HG03064 (cell line): ENCODE results near the gene USP10.
"Not testable (repeated sequence)": the region's sequence is repeated elsewhere in the genome, so short reads cannot be mapped to it uniquely, and the experiment has no call there.

Experiments
- ATAC-seq: cut with Tn5 transposase; IDR thresholded peaks from one replicate; pipeline ENCODE4 v1.9.1; 2021; ENCODE audit warnings: low read depth; ENCODE audit not compliant: unreplicated experiment

The USP10 gene

GRCh38 chr16:84692451-84693214, 7.2 kb upstream of the USP10 start:
- no peak for ATAC-seq

GRCh38 chr16:84693869-84694268, 5.9 kb upstream of the USP10 start:
- ATAC-seq: not testable (repeated sequence)

- ATAC-seq: no peak
Observed at GRCh38 chr16:84694980-84695379, 4.8 kb upstream of the USP10 start.

GRCh38 chr16:84699147-84699711, 571 bp upstream of the USP10 start:
- no peak for ATAC-seq

GRCh38 chr16:84700446-84701300, 873 bp downstream of the USP10 start:
- ATAC-seq: peak; percentile 33

DNA sequence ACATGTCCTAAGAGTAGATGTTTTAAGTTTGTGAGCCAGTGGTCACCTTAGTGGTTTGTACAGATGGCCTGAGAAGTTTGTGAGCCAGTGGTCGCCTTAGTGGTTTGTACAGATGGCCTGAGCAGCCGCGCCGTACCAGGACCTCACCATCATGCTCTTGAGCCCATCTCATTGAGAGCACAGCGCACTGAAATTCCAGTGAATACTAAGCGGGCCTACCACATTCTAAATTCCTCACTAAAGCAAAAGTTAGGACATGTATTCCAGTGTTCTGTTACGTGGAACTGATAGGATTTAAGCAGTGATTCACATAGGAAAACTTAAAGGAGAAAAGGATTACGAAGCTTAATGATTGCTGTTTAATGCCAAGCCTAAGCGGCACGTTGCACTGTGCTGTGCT, 3.9 kb downstream of the USP10 start:
- ATAC-seq: no peak

- no peak for ATAC-seq
Observed at GRCh38 chr16:84704253-84704652, 4.5 kb downstream of the USP10 start.

- ATAC-seq: no peak
Observed at GRCh38 chr16:84706856-84707255, 7.1 kb downstream of the USP10 start.

- ATAC-seq: no peak
Observed at GRCh38 chr16:84709609-84710008, 9.8 kb downstream of the USP10 start.

DNA sequence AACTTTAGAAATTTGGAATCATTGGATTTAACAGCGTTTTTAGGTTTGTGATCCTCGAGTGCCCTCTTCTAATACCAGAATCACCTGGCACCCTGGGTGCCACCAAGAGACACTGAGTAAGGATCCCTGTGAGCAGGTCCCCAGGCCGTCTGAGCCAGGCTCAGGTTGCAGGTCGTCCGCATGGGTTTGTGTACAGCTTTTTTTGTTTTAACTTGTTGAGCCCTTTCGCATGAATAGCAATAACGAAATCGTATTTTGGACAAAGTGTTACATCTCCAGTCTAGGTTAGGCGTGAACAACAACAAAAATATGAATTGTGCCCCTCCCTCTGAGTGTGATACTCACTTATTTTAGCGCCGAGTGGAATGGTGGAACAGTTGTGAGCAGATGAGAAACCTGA, 10.9 kb downstream of the USP10 start:
- no peak for ATAC-seq

- ATAC-seq: no peak
Observed at GRCh38 chr16:84712138-84712671, 12.4 kb downstream of the USP10 start.

- no peak for ATAC-seq
Observed at GRCh38 chr16:84712801-84713775, 13.3 kb downstream of the USP10 start.

GRCh38 chr16:84714028-84714427, 14.2 kb downstream of the USP10 start:
- ATAC-seq: no peak

DNA sequence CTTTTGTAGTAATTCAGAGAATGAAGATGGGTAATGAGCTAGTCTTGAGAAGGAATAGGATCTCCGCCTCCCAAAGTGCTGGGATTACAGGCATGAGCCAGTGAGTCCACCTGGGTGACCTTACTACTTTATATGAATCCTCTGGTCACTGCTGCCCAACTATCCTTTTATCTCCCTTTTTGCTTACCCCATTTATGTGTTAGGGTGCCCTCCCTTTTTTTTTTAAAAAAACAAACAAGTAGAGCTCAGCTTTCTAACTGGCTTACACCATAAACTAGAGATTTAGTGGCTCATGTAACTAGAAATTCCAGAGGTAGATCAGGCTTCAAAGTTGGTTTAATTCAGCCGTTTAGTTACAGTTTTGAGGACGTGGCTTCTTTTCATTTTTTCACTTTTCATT, 15.6 kb downstream of the USP10 start:
- ATAC-seq: no peak

GRCh38 chr16:84715854-84716253, 16.1 kb downstream of the USP10 start:
- no peak for ATAC-seq

DNA sequence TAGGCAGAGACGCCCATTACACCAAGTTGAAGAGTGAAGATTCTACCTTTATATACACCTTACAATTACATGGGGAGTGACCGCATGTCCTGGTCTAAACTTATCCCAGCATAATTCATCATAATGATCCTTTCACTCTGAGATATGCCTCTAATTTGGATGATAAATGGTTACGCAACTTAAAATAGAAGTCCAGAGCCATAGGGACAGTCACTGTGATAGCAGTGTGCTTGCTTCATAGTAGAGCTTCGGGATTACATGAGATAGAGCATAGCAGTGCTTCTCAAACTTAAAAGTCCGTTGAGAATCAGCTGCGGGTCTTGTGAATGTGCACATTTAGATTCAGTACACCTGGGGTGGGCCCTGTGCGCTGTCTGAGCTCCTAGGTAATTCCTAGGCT, 16.9 kb downstream of the USP10 start:
- no peak for ATAC-seq

GRCh38 chr16:84717484-84717883, 17.7 kb downstream of the USP10 start:
- ATAC-seq: no peak

DNA sequence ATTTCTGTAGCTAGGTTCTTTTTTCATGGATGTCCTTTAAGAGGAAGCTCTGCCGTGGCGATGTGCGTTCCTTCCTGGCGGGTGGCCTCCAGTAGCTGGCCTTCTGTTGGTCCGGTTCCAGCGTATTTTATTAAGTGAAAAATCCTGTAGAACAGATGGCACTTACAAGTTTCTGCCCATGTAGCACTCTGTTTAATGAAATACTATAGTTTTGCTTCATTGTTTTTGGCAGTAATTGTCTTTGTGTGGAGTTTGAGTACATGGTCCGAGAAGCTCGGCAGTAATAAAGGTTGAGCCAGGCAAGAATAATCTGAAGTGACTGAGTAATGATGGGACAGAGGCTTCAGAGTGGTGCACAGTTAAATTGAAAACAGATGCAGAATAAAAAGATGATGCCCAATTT, 20.4 kb downstream of the USP10 start:
- no peak for ATAC-seq

GRCh38 chr16:84722068-84722467, 22.3 kb downstream of the USP10 start:
- ATAC-seq: no peak

DNA sequence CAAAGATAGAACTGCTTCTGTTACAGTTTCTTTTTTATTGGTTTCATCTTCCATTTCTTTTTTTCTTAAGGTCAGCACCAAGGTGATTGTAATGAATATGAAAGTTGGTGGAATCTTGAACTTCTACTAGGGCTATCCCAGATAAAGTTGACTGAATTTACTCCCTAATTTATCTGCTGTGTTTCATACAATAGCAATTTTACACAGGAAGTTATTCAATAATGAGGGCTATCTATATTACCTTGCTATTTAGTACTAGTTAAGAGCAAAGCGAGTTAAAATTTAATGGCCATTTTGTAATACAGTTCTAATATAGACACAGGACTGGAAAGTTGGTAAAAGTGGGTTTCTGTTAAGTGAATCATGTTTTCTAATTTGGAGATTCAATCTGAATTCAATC, 24.1 kb downstream of the USP10 start:
- no peak for ATAC-seq
